ENCODE measurements around the gene KIF13A. TPM values are rescaled to one million over a fixed set of nuclear protein-coding genes. Genes with fewer than 3 reads are reported as not detected.
"Not testable (repeated sequence)": the region's sequence is repeated elsewhere in the genome, so short reads cannot be mapped to it uniquely, and the experiment has no call there.

The KIF13A gene
- total RNA-seq, 1 experiment from 2014 or later, result 19.7 TPM

GRCh38 chr6:17762651-17763050 is 224.8 kb downstream of the KIF13A start:
- BruUV-seq (replicated peaks), result no TSS peak
- TF ChIP-seq CTCF (conservative IDR thresholded peaks at IDR 0.05; ENCODE audit: low read depth, low read length) (no peak), EZH2 (IDR thresholded peaks at IDR 0.05; ENCODE audit: borderline replicate concordance, low read depth, low read length, poor library complexity, severe bottlenecking) (no peak)

GRCh38 chr6:17758119-17758518 is 229.3 kb downstream of the KIF13A start:
- H3K9me3 ChIP-seq (ENCODE audit: low read depth, low read length, poor library complexity, severe bottlenecking), result no peaks in the 10 kb centered on the region
- CTCF ChIA-PET, result no interaction called here
- no peaks in the 10 kb centered on the region for H3K36me3 ChIP-seq (ENCODE audit: insufficient read depth, low read length, poor library complexity, severe bottlenecking)
- DNase-seq (ENCODE audit: low spot score), result no peak
- no TSS peak for BruUV-seq (replicated peaks)
- H3K4me3 ChIP-seq (ENCODE audit: low read depth, low read length, poor library complexity, severe bottlenecking), result no peak overlapping the region
- H3K4me1 ChIP-seq (ENCODE audit: insufficient read depth, low read length, poor library complexity, severe bottlenecking), result no peaks in the 10 kb centered on the region
- H3K27ac ChIP-seq (ENCODE audit: low read depth, low read length, poor library complexity, severe bottlenecking), result no peak overlapping the region
- intact Hi-C loops (cut with micrococcal nuclease; ENCODE audit: unreplicated experiment), result no loop called here
- no peaks in the 10 kb centered on the region for H3K27me3 ChIP-seq (replicated peaks; ENCODE audit: insufficient read depth, low read depth, low read length, poor library complexity)
- POLR2A ChIA-PET (ENCODE audit: low non-redundant PET), result no interaction called here
- TF ChIP-seq CTCF (conservative IDR thresholded peaks at IDR 0.05; ENCODE audit: low read depth, low read length) (no peak), EZH2 (IDR thresholded peaks at IDR 0.05; ENCODE audit: borderline replicate concordance, low read depth, low read length, poor library complexity, severe bottlenecking) (no peak)

More at GRCh38 chr6:17762651-17763050, 224.8 kb downstream of the KIF13A start:
- H3K9me3 ChIP-seq (ENCODE audit: low read depth, low read length, poor library complexity, severe bottlenecking), result no peaks in the 10 kb centered on the region
- intact Hi-C loops (cut with micrococcal nuclease; ENCODE audit: unreplicated experiment), result no loop called here
- no peak for DNase-seq (ENCODE audit: low spot score)
- CTCF ChIA-PET, result no interaction called here
- H3K4me3 ChIP-seq (ENCODE audit: low read depth, low read length, poor library complexity, severe bottlenecking), result no peak overlapping the region
- no peak overlapping the region for H3K27ac ChIP-seq (ENCODE audit: low read depth, low read length, poor library complexity, severe bottlenecking)
- POLR2A ChIA-PET (ENCODE audit: low non-redundant PET), result no interaction called here
- no peaks in the 10 kb centered on the region for H3K27me3 ChIP-seq (replicated peaks; ENCODE audit: insufficient read depth, low read depth, low read length, poor library complexity)
- no peaks in the 10 kb centered on the region for H3K4me1 ChIP-seq (ENCODE audit: insufficient read depth, low read length, poor library complexity, severe bottlenecking)
- no peaks in the 10 kb centered on the region for H3K36me3 ChIP-seq (ENCODE audit: insufficient read depth, low read length, poor library complexity, severe bottlenecking)

- H3K36me3 ChIP-seq (ENCODE audit: insufficient read depth, low read length, poor library complexity, severe bottlenecking), result no peaks in the 10 kb centered on the region
- CTCF ChIA-PET, result no interaction called here
- no peaks in the 10 kb centered on the region for H3K9me3 ChIP-seq (ENCODE audit: low read depth, low read length, poor library complexity, severe bottlenecking)
- no peaks in the 10 kb centered on the region for H3K27me3 ChIP-seq (replicated peaks; ENCODE audit: insufficient read depth, low read depth, low read length, poor library complexity)
- H3K4me3 ChIP-seq (ENCODE audit: low read depth, low read length, poor library complexity, severe bottlenecking), result no peak overlapping the region
- DNase-seq (ENCODE audit: low spot score), result no peak
- TF ChIP-seq CTCF (conservative IDR thresholded peaks at IDR 0.05; ENCODE audit: low read depth, low read length), result no peak
- no peak for TF ChIP-seq EZH2 (IDR thresholded peaks at IDR 0.05; ENCODE audit: borderline replicate concordance, low read depth, low read length, poor library complexity, severe bottlenecking)
- H3K27ac ChIP-seq (ENCODE audit: low read depth, low read length, poor library complexity, severe bottlenecking), result no peak overlapping the region
- BruUV-seq (replicated peaks), result no TSS peak
- POLR2A ChIA-PET (ENCODE audit: low non-redundant PET), result no interaction called here
- no peaks in the 10 kb centered on the region for H3K4me1 ChIP-seq (ENCODE audit: insufficient read depth, low read length, poor library complexity, severe bottlenecking)
- intact Hi-C loops (cut with micrococcal nuclease; ENCODE audit: unreplicated experiment), result no loop called here
Observed at GRCh38 chr6:17754254-17754653, 233.2 kb downstream of the KIF13A start.

DNA sequence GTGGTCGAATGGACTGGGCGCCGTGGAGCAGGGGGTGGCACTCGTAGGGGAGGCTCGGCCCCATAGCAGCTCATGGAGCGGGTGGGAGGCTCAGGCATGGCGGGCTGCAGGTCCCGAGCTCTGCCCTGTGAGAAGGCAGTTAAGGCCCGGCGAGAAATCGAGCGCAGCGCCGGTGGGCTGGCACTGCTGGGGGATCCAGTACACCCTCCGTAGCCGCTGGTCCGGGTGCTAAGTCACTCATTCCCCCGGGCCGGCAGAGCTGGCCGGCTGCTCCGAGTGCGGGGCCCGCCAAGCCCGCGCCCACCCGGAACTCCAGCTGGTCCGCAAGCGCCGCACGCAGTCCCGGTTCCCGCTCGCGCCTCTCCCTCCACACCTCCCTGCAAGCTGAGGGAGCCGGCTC is 242.1 kb downstream of the KIF13A start:
- POLR2A ChIA-PET (ENCODE audit: low non-redundant PET); H3K9me3 ChIP-seq (ENCODE audit: low read depth, low read length, poor library complexity, severe bottlenecking); BruUV-seq (replicated peaks); H3K27me3 ChIP-seq (replicated peaks; ENCODE audit: insufficient read depth, low read depth, low read length, poor library complexity); H3K4me3 ChIP-seq (ENCODE audit: low read depth, low read length, poor library complexity, severe bottlenecking); intact Hi-C loops (cut with micrococcal nuclease; ENCODE audit: unreplicated experiment); H3K36me3 ChIP-seq (ENCODE audit: insufficient read depth, low read length, poor library complexity, severe bottlenecking); H3K27ac ChIP-seq (ENCODE audit: low read depth, low read length, poor library complexity, severe bottlenecking); CTCF ChIA-PET; DNase-seq (ENCODE audit: low spot score): not testable (repeated sequence)
- H3K4me1 ChIP-seq (ENCODE audit: insufficient read depth, low read length, poor library complexity, severe bottlenecking), result peaks cover 17% of the 10 kb centered on the region

DNA sequence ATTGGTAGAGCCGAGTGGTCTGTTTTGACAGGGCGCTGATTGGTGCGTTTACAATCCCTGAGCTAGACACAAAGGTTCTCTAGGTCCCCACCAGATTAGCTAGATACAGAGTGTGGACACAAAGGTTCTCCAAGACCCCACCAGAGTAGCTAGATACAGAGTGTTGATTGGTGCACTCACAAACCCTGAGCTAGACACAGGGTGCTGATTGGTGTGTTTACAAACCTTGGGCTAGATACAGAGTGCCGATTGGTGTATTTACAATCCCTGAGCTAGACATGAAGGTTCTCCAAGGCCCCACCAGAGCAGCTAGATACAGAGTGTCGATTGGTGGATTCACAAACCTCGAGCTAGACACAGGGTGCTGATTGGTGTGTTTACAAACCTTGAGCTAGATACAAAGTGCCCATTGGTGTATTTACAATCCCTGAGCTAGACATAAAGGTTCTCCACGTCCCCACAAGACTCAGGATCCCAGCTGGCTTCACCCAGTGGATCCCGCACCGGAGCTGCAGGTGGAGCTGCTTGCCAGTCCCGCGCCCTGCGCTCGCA is 242.6 kb downstream of the KIF13A start:
- POLR2A ChIA-PET (ENCODE audit: low non-redundant PET); CTCF ChIA-PET; H3K36me3 ChIP-seq (ENCODE audit: insufficient read depth, low read length, poor library complexity, severe bottlenecking); H3K4me3 ChIP-seq (ENCODE audit: low read depth, low read length, poor library complexity, severe bottlenecking); intact Hi-C loops (cut with micrococcal nuclease; ENCODE audit: unreplicated experiment); BruUV-seq (replicated peaks); H3K27me3 ChIP-seq (replicated peaks; ENCODE audit: insufficient read depth, low read depth, low read length, poor library complexity); H3K27ac ChIP-seq (ENCODE audit: low read depth, low read length, poor library complexity, severe bottlenecking); DNase-seq (ENCODE audit: low spot score); H3K9me3 ChIP-seq (ENCODE audit: low read depth, low read length, poor library complexity, severe bottlenecking): not testable (repeated sequence)
- peaks cover 18% of the 10 kb centered on the region for H3K4me1 ChIP-seq (ENCODE audit: insufficient read depth, low read length, poor library complexity, severe bottlenecking)

Data from A673 (cell line).